GM18867 (cell line): ENCODE data around the gene SCGB1C1.
"Not testable (repeated sequence)": the region's sequence is repeated elsewhere in the genome, so short reads cannot be mapped to it uniquely, and the experiment has no call there.

Source experiments
- ATAC-seq: cut with Tn5 transposase; IDR thresholded peaks from one replicate; pipeline ENCODE4 v1.9.1; 2021; ENCODE audit warnings: mild to moderate bottlenecking, moderate library complexity; ENCODE audit not compliant: unreplicated experiment

SCGB1C1 gene

GRCh38 chr11:192674-193128, at the start of gene SCGB1C1:
Gene SCGB1C1, plus strand, starts transcription at chr11:193078. Its CDS starts 22 bp downstream, at chr11:193100.
- not testable (repeated sequence) for ATAC-seq

- not testable (repeated sequence) for ATAC-seq
These were observed 12.6 kb upstream of the SCGB1C1 start for GRCh38 chr11:180242-180641.

GRCh38 chr11:189200-189783, 3.6 kb upstream of the SCGB1C1 start:
- peak; percentile 63 for ATAC-seq

- peak; percentile 71 for ATAC-seq
These were observed 3.0 kb upstream of the SCGB1C1 start for GRCh38 chr11:189843-190311.

GRCh38 chr11:190546-190945, 2.3 kb upstream of the SCGB1C1 start:
- ATAC-seq: not testable (repeated sequence)

GRCh38 chr11:191490-192478, 1.1 kb upstream of the SCGB1C1 start:
- peak; percentile 28 for ATAC-seq

GRCh38 chr11:193481-193880, 603 bp downstream of the SCGB1C1 start:
- ATAC-seq: not testable (repeated sequence)

GRCh38 chr11:196786-197731, 4.2 kb downstream of the SCGB1C1 start:
- ATAC-seq: no peak

GRCh38 chr11:197741-198235, 4.9 kb downstream of the SCGB1C1 start:
- ATAC-seq: no peak

GRCh38 chr11:198236-198806, 5.4 kb downstream of the SCGB1C1 start:
- ATAC-seq: no peak

GRCh38 chr11:199004-199581, 6.2 kb downstream of the SCGB1C1 start:
- no peak for ATAC-seq

- no peak for ATAC-seq
These were observed 6.9 kb downstream of the SCGB1C1 start for GRCh38 chr11:199782-200181.

- no peak for ATAC-seq
These were observed 7.5 kb downstream of the SCGB1C1 start for GRCh38 chr11:200224-201003.

GRCh38 chr11:201966-202365, 9.1 kb downstream of the SCGB1C1 start:
- ATAC-seq: no peak

- no peak for ATAC-seq
These were observed 9.6 kb downstream of the SCGB1C1 start for GRCh38 chr11:202490-202889.

GRCh38 chr11:203056-203944, 10.4 kb downstream of the SCGB1C1 start:
- no peak for ATAC-seq

GRCh38 chr11:203945-204586, 11.2 kb downstream of the SCGB1C1 start:
- ATAC-seq: no peak
